Measurements from ENCODE around the gene FRYL.

FRYL gene

DNA sequence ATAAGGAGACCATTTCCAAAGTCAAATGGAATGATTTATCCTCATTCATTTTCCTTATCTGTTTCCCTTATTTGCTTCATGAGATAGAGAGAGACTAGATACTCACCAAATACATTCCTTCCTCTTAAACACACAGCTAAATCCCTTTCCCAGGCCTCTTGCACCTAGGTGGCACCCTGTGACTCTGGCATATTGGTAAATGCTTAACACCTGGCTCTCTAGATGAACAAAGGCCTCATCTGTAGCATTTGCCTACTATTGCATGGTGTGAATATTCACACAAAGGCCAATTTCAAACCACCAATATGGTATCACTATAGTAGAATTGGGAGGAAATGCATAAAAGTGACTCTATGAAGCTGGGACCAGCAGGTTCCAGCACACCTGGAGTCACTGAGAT lies 319.1 kb downstream of the FRYL start:
- TF ChIP-seq, protein P1, sequence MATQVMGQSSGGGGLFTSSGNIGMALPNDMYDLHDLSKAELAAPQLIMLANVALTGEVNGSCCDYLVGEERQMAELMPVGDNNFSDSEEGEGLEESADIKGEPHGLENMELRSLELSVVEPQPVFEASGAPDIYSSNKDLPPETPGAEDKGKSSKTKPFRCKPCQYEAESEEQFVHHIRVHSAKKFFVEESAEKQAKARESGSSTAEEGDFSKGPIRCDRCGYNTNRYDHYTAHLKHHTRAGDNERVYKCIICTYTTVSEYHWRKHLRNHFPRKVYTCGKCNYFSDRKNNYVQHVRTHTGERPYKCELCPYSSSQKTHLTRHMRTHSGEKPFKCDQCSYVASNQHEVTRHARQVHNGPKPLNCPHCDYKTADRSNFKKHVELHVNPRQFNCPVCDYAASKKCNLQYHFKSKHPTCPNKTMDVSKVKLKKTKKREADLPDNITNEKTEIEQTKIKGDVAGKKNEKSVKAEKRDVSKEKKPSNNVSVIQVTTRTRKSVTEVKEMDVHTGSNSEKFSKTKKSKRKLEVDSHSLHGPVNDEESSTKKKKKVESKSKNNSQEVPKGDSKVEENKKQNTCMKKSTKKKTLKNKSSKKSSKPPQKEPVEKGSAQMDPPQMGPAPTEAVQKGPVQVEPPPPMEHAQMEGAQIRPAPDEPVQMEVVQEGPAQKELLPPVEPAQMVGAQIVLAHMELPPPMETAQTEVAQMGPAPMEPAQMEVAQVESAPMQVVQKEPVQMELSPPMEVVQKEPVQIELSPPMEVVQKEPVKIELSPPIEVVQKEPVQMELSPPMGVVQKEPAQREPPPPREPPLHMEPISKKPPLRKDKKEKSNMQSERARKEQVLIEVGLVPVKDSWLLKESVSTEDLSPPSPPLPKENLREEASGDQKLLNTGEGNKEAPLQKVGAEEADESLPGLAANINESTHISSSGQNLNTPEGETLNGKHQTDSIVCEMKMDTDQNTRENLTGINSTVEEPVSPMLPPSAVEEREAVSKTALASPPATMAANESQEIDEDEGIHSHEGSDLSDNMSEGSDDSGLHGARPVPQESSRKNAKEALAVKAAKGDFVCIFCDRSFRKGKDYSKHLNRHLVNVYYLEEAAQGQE (IDR thresholded peaks at IDR 0.05; ENCODE audit: insufficient read depth in 1 of 2, low read depth in 2 of 2, low read length in 2 of 2): no peak
- TF ChIP-seq POLR2AphosphoS5 (IDR thresholded peaks at IDR 0.05; ENCODE audit: low read depth, low read length) (no peak), FOXP2 (optimal IDR thresholded peaks at IDR 0.05; ENCODE audit: borderline replicate concordance, extremely low read depth, extremely low read length, insufficient read depth) (no peak), SIN3A (IDR thresholded peaks at IDR 0.05; ENCODE audit: borderline replicate concordance, insufficient read depth, low read length) (no peak), TAF1 (IDR thresholded peaks at IDR 0.05; ENCODE audit: borderline replicate concordance, insufficient read depth, low read length) (no peak)

- TF ChIP-seq, protein P1 (IDR thresholded peaks at IDR 0.05; ENCODE audit: insufficient read depth in 1 of 2, low read depth in 2 of 2, low read length in 2 of 2): no peak
- TF ChIP-seq FOXP2 (optimal IDR thresholded peaks at IDR 0.05; ENCODE audit: borderline replicate concordance, extremely low read depth, extremely low read length, insufficient read depth) (no peak), TAF1 (IDR thresholded peaks at IDR 0.05; ENCODE audit: borderline replicate concordance, insufficient read depth, low read length) (no peak), SIN3A (IDR thresholded peaks at IDR 0.05; ENCODE audit: borderline replicate concordance, insufficient read depth, low read length) (no peak), POLR2AphosphoS5 (IDR thresholded peaks at IDR 0.05; ENCODE audit: low read depth, low read length) (no peak)
Measured at GRCh38 chr4:48454591-48454990, 325.5 kb downstream of the FRYL start.

DNA sequence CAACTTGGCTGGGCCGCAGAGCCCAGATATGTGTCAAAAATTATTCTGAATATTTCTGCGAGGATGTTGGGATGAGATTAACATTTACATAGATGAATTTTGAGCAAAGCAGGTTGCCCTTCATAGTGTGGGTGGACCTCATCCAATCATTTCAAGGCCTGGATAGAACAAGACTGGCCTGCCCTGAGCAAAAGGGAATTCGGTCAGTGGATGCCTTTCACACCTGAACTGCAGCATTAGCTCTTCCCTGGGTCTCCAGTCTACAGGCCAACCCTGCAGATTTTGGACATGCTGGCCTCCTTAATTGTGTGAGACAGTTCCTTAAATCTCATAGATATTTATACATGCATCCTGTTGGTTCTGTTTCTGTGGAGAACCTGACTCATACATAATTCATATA lies 329.3 kb downstream of the FRYL start:
- TF ChIP-seq POLR2AphosphoS5 (IDR thresholded peaks at IDR 0.05; ENCODE audit: low read depth, low read length): no peak
- no peak for TF ChIP-seq TAF1 (IDR thresholded peaks at IDR 0.05; ENCODE audit: borderline replicate concordance, insufficient read depth, low read length)
- no peak for TF ChIP-seq FOXP2 (optimal IDR thresholded peaks at IDR 0.05; ENCODE audit: borderline replicate concordance, extremely low read depth, extremely low read length, insufficient read depth)
- TF ChIP-seq, protein P1 (IDR thresholded peaks at IDR 0.05; ENCODE audit: insufficient read depth in 1 of 2, low read depth in 2 of 2, low read length in 2 of 2): no peak
- TF ChIP-seq SIN3A (IDR thresholded peaks at IDR 0.05; ENCODE audit: borderline replicate concordance, insufficient read depth, low read length): no peak

DNA sequence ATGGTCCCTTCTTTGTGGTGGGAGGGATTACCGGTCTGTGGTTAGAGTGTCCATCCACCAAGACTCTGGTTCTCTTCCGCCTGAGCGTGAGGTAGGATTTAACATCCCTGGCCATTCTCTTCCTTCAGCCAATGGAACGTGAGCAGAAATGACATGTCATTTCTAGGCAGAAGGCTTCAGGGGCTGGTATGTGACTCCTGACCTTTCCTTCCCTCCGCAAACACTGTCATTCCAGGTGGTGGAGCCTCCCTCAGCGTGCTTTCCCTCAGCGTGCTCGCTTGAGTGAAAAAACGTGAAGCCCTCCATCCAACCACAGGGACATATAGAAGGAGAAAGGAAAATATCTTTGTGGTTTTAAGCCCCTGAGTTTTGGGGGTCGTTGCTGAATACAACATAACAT lies 330.9 kb downstream of the FRYL start:
- TF ChIP-seq FOXP2 (optimal IDR thresholded peaks at IDR 0.05; ENCODE audit: borderline replicate concordance, extremely low read depth, extremely low read length, insufficient read depth): no peak
- no peak for TF ChIP-seq SIN3A (IDR thresholded peaks at IDR 0.05; ENCODE audit: borderline replicate concordance, insufficient read depth, low read length)
- no peak for TF ChIP-seq POLR2AphosphoS5 (IDR thresholded peaks at IDR 0.05; ENCODE audit: low read depth, low read length)
- no peak for TF ChIP-seq TAF1 (IDR thresholded peaks at IDR 0.05; ENCODE audit: borderline replicate concordance, insufficient read depth, low read length)
- TF ChIP-seq, protein P1 (IDR thresholded peaks at IDR 0.05; ENCODE audit: insufficient read depth in 1 of 2, low read depth in 2 of 2, low read length in 2 of 2): no peak
